Aorta (tissue), 5 donors: Measurements from ENCODE around the gene ARID1B. TPM values are rescaled to one million over a fixed set of nuclear protein-coding genes. Genes with fewer than 3 reads are reported as not detected.

Experiments
- ATAC-seq: fragments of 200-7000 bp; cut with Tn5 transposase; one replicate; pipeline ENCODE4 v1.9.1; 2022; ENCODE audit warnings: moderate library complexity; ENCODE audit not compliant: low FRiP score
- DNase-seq, 2 donors: peaks; one replicate each; pipeline ENCODE4 v3.0.0-alpha.2; 2020
- H3K27ac ChIP-seq, 2 donors: one replicate each; pipeline ENCODE4 v1.5.1; 2013; ENCODE audit warnings: low read length in 2 of 2, mild to moderate bottlenecking in 2 of 2, moderate library complexity in 2 of 2, control low read depth in 1 of 2, inconsistent platforms in 1 of 2, low read depth in 1 of 2
- H3K27me3 ChIP-seq, 2 donors: one replicate each; pipeline ENCODE4 v1.6.1; 2013; ENCODE audit warnings: control low read depth in 1 of 2, low read length in 1 of 2, mild to moderate bottlenecking in 1 of 2, moderate library complexity in 1 of 2; ENCODE audit not compliant: insufficient read depth in 2 of 2, control insufficient read depth in 1 of 2
- H3K36me3 ChIP-seq, 2 donors: one replicate each; pipeline ENCODE4 v1.6.1; 2013; ENCODE audit warnings: control low read depth in 1 of 2, low read length in 1 of 2, mild to moderate bottlenecking in 1 of 2; ENCODE audit not compliant: insufficient read depth in 2 of 2, control insufficient read depth in 1 of 2
- H3K4me1 ChIP-seq, 2 donors: one replicate each; pipeline ENCODE4 v1.6.1; 2013; ENCODE audit warnings: low read length in 2 of 2, control low read depth in 1 of 2, mild to moderate bottlenecking in 1 of 2, moderate library complexity in 1 of 2; ENCODE audit not compliant: insufficient read depth in 2 of 2, control insufficient read depth in 1 of 2
- H3K4me3 ChIP-seq, 2 donors: one replicate each; pipeline ENCODE4 v1.5.1; 2013; ENCODE audit warnings: low read length in 2 of 2, control low read depth in 1 of 2, mild to moderate bottlenecking in 1 of 2
- H3K9me3 ChIP-seq: one replicate; pipeline ENCODE4 v1.6.1; 2013; ENCODE audit warnings: mild to moderate bottlenecking, low read length; ENCODE audit not compliant: control insufficient read depth
- whole genome bisulfite sequencing, 2 donors: extraction: QIAGEN DNeasy Blood & Tissue Kit; methylation state at CpG; one replicate each; pipeline ENCODE4 v1.1.7; 2013; 5-methylcytosine and 5-hydroxymethylcytosine counted together
- intact Hi-C, 2 donors: fragments of 100-400 bp; cut with DNase I; formaldehyde crosslinking; loops; one replicate each; pipeline versions ENCODE4 v1.14.2 to v1.15.0; 2022
- polyA plus RNA-seq, 2 donors: library from polyadenylated mRNA; stranded (reverse); fragments of 200-250 nt; gene quantifications; one replicate each; pipeline ENCODE4 v1.2.3, GENCODE V29; 2013
- total RNA-seq, 2 donors: library from RNA; stranded (reverse); fragmentation: NEBNext Ultra II Directional; extraction: Animal tissue kit (Norgen Biotek cat#: 25700); gene quantifications; one replicate each; pipeline ENCODE4 v1.2.1, GENCODE V29; 2021
- donor health status: healthy with polysubstance abuse.
- donor health status: Bipolar disorder and iron deficiency.
- donor health status: DM: no; HTN: no; CAD: no.
- donor health status: DM: no; HTN: no; CAD: no.
- donor health status: DM: yes; HTN: yes; CAD: no.

ARID1B gene
- total and polyA plus RNA-seq, 4 donors, result 6.5 to 143 (median 54.5) TPM

DNA sequence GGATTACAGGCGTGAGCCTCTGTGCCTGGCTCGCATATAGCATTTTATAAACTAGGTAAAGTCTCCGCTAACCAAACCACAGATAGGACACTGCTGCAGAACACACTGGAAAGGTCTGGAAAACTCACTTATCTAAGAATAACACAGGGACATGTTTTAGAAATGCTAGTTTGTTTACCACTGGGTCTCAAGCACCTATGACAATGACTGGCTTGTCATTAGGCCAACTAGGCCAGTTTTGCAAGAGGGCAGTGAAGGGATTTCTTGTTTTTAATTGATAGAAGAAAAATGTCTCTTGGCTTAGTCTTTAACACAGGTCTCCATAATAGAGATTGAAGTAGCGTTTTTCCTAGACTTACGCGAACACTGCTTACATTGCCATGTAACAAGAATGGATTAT, 344.7 kb downstream of the ARID1B start:
- H3K27me3 ChIP-seq, result no peaks in the 10 kb centered on the region
- H3K27ac ChIP-seq, result no peak overlapping the region

DNA sequence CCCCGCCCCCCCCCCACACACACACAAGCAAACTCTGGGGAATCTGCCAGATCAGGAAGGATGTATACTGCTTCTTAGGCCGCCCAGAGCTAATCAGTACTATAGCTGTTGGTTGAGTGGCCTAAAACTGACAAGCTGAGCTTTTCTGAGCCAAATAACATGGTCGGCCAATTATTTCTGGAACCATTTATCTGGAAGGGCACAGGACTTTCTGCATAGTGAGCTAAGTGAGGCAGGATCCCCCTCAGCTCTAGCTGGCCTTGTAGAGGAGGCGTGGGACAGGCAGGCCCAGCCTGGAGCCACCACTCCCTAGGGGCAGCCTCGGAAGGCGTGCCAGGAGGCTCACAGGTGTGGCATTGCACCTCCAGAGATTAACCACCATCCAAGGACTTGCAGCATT, 346.1 kb downstream of the ARID1B start:
- peaks cover 0 to 5% of the 10 kb centered on the region in 2 donors for H3K36me3 ChIP-seq
- ATAC-seq (no peak), DNase-seq (no peak)
- H3K27me3 ChIP-seq, result no peaks in the 10 kb centered on the region
- no peak overlapping the region for H3K4me3 ChIP-seq
- no peaks in the 10 kb centered on the region for H3K4me1 ChIP-seq
- no peaks in the 10 kb centered on the region for H3K9me3 ChIP-seq
- no peak overlapping the region for H3K27ac ChIP-seq
- 20 to 34% methylated on average over 6 of the region's 6 CpGs for WGBS, 2 donors
- intact Hi-C loops, result no loop called here

More for the DNA sequence above, 344.7 kb downstream of the ARID1B start:
- no peaks in the 10 kb centered on the region for H3K9me3 ChIP-seq
- peaks cover 0 to 2% of the 10 kb centered on the region in 2 donors for H3K36me3 ChIP-seq
- WGBS, 2 donors, result 91 to 94% methylated on average over 6 of the region's 6 CpGs
- DNase-seq (no peak), ATAC-seq (no peak)
- H3K4me3 ChIP-seq, result no peak overlapping the region
- intact Hi-C loops, result no loop called here
- H3K4me1 ChIP-seq, result no peaks in the 10 kb centered on the region

- Histone ChIP-seq H3K9me3 (no peaks in the 10 kb centered on the region), H3K36me3 (peaks cover 2 to 5% of the 10 kb centered on the region in 2 donors), H3K4me1 (no peaks in the 10 kb centered on the region), H3K27me3 (no peaks in the 10 kb centered on the region), H3K27ac (no peak overlapping the region), H3K4me3 (no peak overlapping the region)
- ATAC-seq, result no peak
- DNase-seq, result no peak
- intact Hi-C loops, result no loop called here
- WGBS, 2 donors, result 89 to 91% methylated on average over 5 of the region's 5 CpGs
Measured at GRCh38 chr6:157124485-157125254, 347.5 kb downstream of the ARID1B start.

GRCh38 chr6:157125531-157125930, 348.4 kb downstream of the ARID1B start:
- DNase-seq (no peak), ATAC-seq (no peak)
- 91 to 96% methylated on average over 7 of the region's 7 CpGs for WGBS, 2 donors
- Histone ChIP-seq H3K36me3 (peaks cover 2 to 5% of the 10 kb centered on the region in 2 donors), H3K4me3 (no peak overlapping the region), H3K27me3 (no peaks in the 10 kb centered on the region), H3K4me1 (no peaks in the 10 kb centered on the region), H3K9me3 (no peaks in the 10 kb centered on the region), H3K27ac (no peak overlapping the region)
- intact Hi-C loops, result no loop called here

DNA sequence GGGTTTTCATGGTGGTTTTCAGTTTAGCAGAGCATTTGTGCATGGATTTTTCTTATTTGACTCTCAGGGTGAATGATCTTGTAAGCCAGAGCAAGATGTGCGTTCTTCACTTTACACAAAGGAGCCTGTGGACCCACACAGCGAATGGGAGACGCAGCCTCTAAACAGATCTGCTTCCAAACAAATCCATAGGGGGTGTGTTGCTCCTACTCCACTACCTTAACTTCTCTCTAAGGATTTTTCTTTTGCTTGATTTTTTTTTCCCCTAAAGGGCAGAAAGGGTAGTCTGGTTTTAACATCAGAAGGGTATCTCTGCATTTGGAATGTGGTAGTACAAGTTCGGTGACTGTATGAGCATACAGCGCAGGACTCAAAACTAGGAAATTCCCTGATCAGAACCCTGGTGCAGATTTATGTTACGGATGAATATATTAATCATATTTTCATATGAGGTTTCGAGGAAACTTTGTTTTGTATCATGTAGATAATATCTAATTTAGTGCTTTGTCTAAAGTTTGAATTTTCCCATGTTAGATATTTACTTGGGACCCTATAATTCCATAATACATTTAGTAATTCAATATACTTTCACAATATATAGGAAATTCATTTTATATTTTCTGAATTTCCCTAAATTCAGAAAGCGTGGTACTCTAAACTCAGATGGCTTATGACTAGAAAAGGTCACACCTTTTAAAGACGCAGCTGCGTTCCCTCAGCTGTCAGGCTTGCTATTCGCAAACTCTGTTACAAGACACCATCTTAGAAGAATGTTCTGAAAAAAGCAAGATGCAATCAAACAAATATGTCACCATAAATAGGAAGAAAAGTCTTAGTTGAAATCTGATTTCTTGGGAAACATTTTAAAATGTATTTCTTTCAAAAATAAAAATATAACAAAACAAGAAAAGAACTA, 349.3 kb downstream of the ARID1B start:
- H3K27ac ChIP-seq, result no peak overlapping the region
- WGBS, 2 donors, result 96 to 97% methylated on average over 11 of the region's 11 CpGs
- no peaks in the 10 kb centered on the region for H3K4me1 ChIP-seq
- peaks cover 2 to 5% of the 10 kb centered on the region in 2 donors for H3K36me3 ChIP-seq
- no peak overlapping the region for H3K4me3 ChIP-seq
- no peaks in the 10 kb centered on the region for H3K27me3 ChIP-seq
- intact Hi-C loops, result no loop called here
- no peak for ATAC-seq
- H3K9me3 ChIP-seq, result no peaks in the 10 kb centered on the region
- no peak for DNase-seq

DNA sequence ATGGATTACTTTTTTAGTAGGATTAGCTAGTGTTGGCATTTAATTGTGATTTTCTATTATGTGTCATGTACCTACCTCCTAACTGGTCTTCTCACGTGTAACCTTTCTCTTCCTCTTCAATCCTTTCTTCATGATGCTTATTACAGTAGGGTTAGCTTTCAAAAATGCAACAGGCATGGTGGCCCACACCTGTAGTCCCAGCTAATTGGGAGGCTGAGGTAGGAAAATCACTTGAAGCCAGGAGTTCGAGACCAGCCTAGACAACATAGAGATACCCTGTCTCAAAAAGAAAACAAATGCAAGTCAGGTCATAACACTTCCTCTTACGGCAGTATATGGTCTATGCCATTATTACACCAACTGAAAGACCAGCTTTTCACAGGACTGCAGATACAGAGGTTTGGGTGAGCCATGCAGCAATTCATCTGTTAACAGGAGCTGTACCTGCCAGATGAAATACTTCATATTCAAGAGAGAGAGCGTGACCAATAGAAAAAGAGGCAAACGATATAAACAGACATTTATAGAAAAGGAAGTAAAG, 351.1 kb downstream of the ARID1B start:
- no peak overlapping the region for H3K4me3 ChIP-seq
- H3K36me3 ChIP-seq, result peaks cover 2 to 5% of the 10 kb centered on the region in 2 donors
- H3K27me3 ChIP-seq, result no peaks in the 10 kb centered on the region
- H3K9me3 ChIP-seq, result no peaks in the 10 kb centered on the region
- no peak overlapping the region for H3K27ac ChIP-seq
- WGBS, 2 donors, result 89 to 91% methylated on average over 5 of the region's 5 CpGs
- DNase-seq, result no peak
- no peak for ATAC-seq
- H3K4me1 ChIP-seq, result no peaks in the 10 kb centered on the region
- intact Hi-C loops, result no loop called here

DNA sequence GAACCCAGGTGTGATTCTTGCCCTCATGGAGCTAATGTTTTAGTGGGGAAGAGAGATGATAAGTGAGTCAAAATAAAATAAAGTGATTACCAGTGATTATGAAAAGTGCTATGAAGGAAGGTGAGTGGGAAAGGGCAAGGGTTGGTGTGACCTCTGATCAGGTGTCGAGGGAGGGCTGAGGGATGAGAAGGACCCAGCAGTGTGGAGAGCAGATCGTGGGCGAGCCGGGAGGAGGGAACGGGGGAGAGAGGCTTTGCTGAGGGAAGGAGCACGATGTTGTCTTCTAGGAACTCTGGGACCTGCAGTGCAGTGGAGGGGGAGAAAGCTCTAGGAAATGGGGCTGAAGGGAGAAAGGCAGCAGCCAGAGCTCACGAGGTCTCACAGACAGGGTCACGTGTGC, 354.1 kb downstream of the ARID1B start:
- intact Hi-C loops, result no loop called here
- Histone ChIP-seq H3K27ac (no peak overlapping the region), H3K4me3 (no peak overlapping the region), H3K27me3 (no peaks in the 10 kb centered on the region), H3K36me3 (peaks cover 2% of the 10 kb centered on the region in 2 donors), H3K9me3 (no peaks in the 10 kb centered on the region), H3K4me1 (no peaks in the 10 kb centered on the region)
- 91 to 94% methylated on average over 8 of the region's 8 CpGs for WGBS, 2 donors
- no peak for ATAC-seq
- DNase-seq, result no peak

GRCh38 chr6:157133856-157134255, 356.7 kb downstream of the ARID1B start:
- no peaks in the 10 kb centered on the region for H3K27me3 ChIP-seq
- no peak overlapping the region for H3K27ac ChIP-seq
- no peak for ATAC-seq
- no peaks in the 10 kb centered on the region for H3K9me3 ChIP-seq
- DNase-seq, result no peak
- no peak overlapping the region for H3K4me3 ChIP-seq
- intact Hi-C loops, result no loop called here
- peaks cover 0 to 2% of the 10 kb centered on the region in 2 donors for H3K36me3 ChIP-seq
- H3K4me1 ChIP-seq, result no peaks in the 10 kb centered on the region
- WGBS, 2 donors, result 93 to 96% methylated on average over 2 of the region's 2 CpGs
